GM23248 (cell line): ENCODE measurements around the gene COL9A2.

Experiments
- EZH2 ChIP-seq: fragments of 200-600 bp; sonication (generic); IDR thresholded peaks from 2 replicates; pipeline ENCODE4 v1.6.1; 2018; ENCODE audit warnings: antibody characterized with exemption, mild to moderate bottlenecking; ENCODE audit not compliant: insufficient read depth, poor library complexity, severe bottlenecking
- EZH2phosphoT487 ChIP-seq: fragments of 200-600 bp; sonication (generic); IDR thresholded peaks from 2 replicates; pipeline ENCODE4 v1.6.1; 2018; ENCODE audit warnings: antibody characterized with exemption, moderate library complexity, mild to moderate bottlenecking, low read depth; ENCODE audit not compliant: insufficient read depth

DNA sequence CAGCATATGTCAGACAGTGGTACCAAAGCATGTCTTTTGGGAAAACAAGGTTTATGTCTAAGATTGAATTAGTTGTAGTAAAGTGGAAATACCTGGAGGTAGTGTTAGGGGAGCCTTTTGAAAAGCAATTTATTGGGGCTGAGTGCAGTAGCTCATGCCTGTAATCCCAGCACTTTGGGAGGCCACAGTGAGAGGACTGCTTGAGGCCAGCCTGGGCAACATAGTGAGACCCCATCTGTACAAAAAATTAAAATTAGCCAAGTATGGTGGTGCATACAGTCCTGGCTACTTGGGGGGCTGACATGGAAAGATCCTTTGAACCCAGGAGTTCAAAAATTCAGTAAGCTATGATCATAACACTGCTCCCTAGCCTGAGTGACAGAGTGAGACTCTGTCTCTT is 51.8 kb downstream of the COL9A2 start:
- no peak for TF ChIP-seq EZH2
- TF ChIP-seq EZH2phosphoT487, result no peak
